Measurements from ENCODE around the gene MSMB.
"Not testable (repeated sequence)": the region's sequence is repeated elsewhere in the genome, so short reads cannot be mapped to it uniquely, and the experiment has no call there.

The MSMB gene

DNA sequence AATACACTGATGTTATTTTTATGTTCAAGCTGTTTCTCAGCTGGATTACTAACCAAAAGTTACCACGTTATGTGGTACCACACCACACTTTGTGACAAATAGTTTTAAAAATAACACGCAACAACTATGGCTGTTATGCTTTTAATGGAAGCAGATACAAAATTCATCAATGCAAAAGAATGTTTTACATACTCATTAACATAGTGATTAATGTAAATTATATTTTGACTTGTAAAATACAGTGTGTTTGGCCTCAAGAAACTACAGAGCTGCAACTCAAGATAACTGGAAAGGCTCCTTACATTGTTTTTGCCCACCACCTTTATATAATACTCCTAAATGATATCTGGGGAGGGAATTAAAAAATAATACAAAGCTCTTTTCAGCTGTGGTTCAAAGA, 41.1 kb downstream of the MSMB start:
- no peak for DNase-seq

DNA sequence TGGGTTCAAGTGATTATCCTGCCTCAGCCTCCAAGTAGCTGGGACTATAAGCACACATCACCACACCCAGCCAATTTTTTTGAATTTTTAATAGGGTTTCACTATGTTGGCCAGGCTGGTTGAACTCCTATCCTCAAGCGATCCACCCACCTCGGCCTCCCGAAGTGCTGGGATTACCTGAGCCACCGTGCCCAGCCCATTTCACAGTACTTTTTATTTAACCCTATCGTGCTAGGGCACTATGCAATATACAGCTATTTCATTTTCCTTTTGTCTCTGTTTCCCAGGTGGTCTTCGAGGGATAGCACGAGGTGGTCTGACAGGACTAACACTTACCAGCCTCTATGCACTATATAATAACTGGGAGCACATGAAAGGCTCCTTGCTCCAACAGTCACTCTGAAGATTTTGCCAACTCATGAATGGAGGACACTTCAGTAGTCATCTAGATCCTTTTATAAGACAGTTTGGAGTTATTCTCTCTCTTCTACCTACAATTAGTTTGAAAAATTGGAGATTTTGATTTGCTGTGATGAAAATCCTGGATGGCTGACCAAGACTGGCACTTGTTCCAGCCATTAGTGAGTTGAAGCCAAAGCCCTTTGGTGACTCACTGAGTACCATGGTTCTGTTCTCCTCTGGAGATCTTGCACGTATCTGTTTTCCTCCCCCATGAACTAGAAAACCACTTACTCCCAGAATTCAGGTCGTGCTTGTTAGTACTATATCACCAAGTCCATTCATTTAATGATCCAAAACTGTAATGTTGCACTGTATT, 43.0 kb downstream of the MSMB start:
- no peak for DNase-seq

DNA sequence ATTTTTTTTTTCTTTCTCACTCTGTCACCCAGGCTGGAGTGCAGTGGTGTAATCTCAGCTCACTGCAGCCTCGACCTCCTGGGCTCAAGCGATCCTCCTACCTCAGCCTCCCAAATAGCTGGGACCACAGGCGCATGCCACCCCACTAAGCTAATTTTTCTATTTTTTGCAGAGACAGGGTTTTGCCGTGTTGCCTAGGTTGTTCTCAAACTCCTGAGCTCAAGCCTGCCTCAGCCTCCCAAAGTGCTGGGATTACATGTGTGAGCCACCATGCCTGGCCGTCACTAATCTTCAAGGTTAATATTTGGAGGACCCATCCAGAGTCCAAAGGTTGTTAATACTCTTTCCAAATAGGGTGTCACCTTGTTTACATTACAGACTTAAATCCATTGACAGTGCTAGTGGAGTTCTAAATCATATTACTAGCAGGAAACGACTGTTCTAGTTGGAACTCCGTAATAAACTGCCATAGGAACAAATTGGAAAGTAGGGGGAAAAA, 43.8 kb downstream of the MSMB start:
- DNase-seq: not testable (repeated sequence)

DNA sequence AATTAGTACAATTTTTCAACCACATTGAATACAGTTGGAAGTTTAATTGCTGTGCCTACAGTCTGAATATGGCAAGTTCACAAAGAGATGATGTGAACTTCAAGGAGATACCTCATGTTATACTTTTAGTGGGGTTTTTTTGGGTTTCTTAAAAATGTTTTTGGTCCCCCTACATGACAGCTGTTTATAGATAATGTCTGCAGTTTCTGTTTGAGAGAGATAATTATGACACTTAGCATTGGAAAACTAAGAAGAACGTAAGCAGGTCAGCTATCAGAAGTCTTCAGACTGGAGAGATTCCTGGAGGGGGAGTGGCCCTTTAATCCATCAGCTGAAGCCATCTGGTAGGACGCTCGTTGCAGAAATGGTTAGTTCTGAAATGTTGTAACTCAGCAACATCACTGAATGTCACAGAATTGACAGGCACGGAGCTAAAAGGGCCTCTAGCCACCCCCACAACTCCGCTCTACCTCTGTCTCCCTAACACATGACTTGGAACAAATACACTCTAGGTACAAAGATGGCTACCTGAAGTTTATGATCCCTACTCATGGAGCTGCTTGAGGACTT, 44.8 kb downstream of the MSMB start:
- no peak for DNase-seq

DNA sequence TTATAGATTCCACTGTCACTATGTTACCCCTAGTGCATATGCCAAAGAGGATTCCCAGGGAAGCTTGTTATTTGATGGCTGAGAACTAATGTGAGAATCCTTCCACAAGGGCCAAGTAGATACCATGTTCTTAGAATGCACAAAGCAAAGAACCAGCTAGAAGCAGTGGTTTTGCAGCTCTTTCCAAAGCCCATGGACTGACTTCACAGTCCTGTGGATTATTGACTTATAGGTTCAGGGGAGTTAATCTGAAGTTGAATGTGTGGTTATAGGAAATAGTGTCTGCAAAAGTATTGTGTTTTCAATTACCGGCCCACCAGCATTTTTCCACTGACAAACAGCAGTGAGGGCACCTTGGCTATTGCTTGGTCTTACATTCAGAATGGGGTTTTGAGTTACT, 45.5 kb downstream of the MSMB start:
- DNase-seq: no peak

DNA sequence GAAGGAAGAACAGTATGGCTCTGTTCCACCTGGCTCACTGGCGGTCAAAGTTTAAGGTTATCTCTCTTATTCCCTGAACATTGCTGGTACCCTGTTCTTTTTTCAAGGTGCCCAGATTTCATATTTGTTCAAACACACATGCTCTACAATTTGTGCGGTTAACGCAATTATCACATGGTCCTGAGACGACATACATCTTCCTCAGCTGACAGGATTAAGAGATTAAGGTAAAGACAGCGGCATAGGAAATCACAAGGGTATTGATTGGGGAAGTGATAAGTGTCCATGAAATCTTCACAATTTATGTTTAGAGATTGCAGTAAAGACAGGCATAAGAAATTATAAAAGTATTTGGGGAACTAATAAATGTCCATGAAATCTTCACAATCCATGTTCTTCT, 46.1 kb downstream of the MSMB start:
- not testable (repeated sequence) for DNase-seq

DNA sequence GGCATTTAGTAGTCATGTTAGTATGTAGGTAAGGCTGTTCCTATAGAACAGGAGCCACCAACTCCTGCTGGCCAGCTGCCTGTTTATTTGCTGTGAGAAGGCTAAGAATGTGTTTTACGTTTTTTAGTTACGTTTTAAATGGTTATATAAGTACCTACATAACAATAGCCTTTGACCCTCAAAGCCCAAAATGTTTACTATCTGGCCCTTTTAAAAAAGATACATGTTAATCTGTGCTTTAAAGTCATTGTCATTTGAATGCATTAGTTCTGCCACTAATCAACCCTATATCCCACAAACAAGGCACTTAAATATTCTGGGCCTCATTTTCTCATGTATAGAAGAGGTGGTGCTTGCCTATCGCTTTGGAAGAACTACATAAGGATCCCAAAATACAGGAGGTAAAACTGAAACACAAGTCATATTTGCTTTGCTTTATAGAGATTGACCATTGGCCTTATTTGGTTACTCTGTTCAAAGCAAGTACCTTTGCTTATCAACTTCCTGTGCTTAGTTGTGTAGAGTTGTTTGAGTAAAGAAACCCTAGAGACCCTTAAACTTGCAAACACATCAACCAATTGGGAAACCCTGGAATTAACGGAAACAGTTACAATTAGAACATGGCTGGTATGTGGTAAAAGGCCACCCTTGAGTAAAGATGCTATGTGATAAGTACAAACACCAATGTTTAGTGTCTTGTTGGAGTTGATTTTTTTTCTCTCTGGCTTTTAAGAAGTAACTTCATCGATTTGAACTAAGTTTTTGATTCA, 47.9 kb downstream of the MSMB start:
- no peak for DNase-seq

DNA sequence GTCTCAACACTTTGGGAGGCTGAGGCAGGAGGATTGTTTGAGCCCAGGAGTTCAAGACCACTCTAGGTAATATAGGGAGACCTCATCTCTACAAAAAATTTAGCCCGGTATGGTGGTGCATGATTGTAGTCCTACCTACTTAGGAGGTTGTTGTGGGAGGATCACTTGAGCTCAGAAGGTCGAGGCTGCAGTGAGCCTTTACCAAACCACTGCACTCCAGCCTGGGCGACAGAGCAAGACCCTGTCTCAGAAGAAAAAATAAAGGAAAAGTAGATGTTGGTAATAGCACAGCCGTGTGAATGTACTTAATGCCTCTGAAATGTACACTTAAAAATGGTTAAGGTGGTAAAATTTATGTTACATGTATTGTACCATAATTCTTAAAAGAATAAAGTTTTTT, 48.5 kb downstream of the MSMB start:
- no peak for DNase-seq

DNA sequence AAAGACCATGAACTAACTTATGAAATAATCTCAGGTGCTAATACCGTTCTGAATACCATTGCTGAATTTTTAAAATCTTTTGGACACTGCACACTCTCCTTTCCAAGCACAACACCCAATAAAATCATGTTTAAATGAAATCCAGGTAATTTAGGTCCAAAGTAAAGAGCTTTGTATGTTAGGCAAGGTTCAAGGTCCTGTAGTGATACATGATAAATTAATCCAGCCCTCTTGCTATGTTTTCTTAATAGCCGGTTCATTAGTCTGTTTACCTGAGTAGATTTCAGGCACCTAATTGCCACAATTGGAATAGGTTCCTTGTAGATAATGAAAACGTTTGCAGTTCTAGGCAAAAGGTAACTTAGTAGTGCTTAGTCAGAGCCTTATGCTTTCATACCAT, 60.5 kb downstream of the MSMB start:
- DNase-seq: not testable (repeated sequence)

DNA sequence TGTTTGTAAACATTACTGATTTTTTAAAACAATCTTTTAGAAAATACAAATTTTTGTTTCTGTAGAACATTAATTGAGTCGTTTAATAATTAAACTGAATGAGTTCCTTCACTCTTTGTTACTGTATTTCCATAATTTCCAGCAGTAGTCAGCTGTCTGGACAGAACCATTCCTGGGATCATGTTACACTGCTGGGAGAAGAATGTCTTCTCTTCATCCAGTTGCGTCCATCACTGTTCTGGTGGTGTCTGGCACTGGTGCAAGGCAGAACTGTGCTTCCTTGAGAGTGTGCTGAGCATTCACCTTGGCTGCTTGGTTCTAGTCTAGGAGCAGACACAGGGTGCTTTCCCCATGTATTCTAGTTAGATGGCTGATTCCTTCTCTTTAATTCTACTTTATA, 61.6 kb downstream of the MSMB start:
- not testable (repeated sequence) for DNase-seq

DNA sequence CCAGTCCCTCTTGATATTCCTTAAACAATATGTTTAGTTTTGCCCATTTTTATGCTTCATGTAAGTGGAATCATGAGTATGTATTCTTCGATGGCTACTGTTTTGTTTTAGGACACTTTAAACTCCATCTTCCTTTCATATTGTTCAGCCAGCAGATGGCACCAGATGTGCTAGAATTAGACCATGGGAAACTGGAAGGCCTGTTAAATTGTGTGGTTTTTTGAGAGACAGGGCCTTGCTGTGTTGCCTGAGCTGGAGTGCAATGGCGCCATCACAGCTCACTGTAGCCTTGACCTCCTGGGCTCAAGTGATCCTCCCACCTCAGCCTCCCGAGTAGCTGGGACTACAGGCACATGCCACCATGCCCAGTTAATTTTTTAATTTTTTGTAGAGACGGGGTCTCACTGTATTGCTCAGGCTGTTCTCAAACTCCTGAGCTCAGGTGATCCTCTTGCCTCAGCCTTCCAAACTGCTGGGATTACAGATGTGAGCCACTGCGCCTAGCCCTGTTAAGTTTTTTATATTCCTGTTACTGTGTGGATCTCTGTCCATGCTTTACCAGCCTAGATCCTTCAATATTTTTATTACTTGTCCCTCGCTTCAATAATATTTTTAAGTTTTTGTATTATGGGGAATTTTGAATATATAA, 62.4 kb downstream of the MSMB start:
- DNase-seq: not testable (repeated sequence)
